GM21619 (cell line): ENCODE measurements around the gene DNM1.

Experiments used
- ATAC-seq: cut with Tn5 transposase; IDR thresholded peaks from one replicate; pipeline ENCODE4 v1.9.1; 2021; ENCODE audit not compliant: unreplicated experiment

The DNM1 gene

GRCh38 chr9:128203024-128203706, at the start of gene DNM1:
Gene DNM1, plus strand, starts transcription at chr9:128203379. Its CDS starts 92 bp downstream, at chr9:128203471.
- ATAC-seq, result peak; percentile 69

GRCh38 chr9:128153947-128154695, 49.1 kb upstream of the DNM1 start:
- ATAC-seq, result no peak

DNA sequence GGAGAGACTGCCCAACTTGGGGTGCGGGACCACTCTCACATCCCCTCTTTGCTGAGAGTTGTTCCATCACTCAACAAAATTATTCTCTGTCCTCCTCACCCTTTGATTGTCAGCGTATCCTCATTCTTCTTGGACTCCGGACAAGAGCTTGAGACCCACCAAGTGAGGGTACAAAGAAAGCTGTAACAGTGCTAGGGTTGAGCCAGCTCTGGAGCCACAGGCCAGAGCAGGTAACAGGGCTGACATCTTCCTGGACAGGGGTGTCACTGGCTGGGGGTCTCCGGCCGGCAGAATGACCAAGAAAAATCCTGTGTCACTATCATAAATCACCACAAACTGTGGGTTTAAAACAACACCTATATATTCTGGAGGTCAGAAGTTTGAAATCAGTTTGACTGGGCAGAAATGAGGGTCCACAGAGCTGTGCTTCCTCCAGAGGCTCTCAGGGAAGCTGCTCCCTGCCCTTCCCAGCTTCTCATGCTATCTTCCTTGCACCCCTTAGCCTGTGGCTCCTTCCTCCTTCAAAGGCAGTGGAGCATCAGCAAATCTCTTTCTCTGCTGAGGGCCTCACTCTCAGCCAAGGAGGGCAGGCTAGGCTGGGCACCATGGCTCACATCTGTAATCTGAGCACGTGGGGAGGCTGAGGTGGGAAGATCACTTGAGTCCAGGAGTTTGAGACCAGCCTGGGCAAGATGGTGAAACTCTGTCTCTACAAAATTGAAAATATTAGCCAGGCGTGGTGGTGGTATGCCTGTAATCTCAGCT, 47.3 kb upstream of the DNM1 start:
- no peak for ATAC-seq

GRCh38 chr9:128159522-128159783, 43.7 kb upstream of the DNM1 start:
- no peak for ATAC-seq

DNA sequence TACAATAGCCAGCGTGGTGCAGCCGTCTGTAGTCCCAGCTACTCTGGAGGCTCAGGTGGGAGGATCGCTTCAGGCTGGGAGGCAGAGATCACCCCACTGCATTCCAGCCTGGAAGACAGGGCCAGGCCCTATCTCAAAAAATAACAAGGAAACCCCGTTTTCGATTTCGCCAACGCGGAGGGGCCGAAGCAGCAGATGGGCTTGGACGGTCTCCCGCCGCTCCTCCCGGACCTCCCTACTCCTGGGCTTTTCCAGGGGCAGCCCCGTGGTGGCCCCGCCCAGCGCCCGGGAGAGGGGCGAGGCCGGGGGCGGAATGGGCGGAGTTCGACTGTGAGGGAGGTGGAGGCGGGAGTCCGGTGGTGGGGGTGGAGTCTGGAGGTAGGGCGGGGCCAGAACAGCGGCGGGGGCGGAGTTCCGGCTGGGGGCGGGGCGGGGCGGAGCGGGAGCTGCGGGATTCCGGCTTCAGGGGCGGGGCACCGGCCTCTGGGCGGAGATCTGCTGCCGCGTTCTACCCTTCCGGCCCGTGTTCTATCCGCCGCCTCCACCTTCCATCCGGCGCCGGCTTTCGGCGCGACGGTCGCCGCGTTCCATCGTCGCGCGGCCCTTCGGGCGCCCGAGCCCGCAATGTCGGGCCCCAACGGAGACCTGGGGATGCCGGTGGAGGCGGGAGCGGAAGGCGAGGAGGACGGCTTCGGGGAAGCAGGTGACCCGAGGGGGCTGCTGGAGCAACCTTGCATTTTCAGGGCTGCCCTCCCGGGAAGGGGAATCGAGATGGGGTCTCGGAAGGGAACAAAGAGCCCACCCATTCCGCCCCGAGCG, 43.2 kb upstream of the DNM1 start, which contains the start of gene BBLN:
BBLN (plus strand) TSS at position 482 of the 819 bp plus-strand sequence; CDS start at position 625, 143 bp downstream.
- peak; percentile 68 for ATAC-seq

GRCh38 chr9:128160603-128160987, 42.6 kb upstream of the DNM1 start:
- ATAC-seq, result peak; percentile 5

DNA sequence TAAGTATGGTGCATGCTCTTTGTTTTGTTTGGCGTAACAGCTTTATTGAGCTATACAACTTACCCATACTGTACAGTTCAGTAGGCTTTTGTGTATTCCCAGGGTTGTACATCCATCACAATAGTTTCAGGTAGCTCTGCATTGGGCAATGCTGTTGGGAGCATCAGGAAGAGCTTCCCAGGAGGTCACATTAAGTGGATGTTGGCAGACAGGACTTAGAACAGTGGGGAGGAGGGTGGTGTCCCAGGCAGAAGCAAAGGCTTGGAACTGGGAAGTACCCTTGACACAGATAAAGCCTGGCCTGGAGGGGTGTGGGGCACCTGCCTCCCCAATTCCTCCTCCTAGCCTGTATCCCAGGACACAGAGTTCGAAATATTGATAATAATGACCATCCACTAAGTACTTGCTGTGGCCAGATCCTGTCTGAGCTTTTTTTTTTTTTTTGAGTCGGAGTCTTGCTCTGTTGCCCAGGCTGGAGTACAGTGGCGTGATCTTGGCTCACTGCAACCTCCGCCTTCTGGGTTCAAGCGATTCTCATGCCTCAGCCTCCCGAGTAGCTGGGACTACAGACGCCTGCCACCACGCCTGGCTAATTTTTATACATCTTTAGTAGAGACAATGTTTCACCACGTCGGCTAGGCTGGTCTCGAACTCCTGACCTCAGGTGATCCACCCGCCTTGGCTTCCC, 41.8 kb upstream of the DNM1 start:
- ATAC-seq, result no peak

GRCh38 chr9:128162215-128163026, 40.8 kb upstream of the DNM1 start:
- no peak for ATAC-seq

DNA sequence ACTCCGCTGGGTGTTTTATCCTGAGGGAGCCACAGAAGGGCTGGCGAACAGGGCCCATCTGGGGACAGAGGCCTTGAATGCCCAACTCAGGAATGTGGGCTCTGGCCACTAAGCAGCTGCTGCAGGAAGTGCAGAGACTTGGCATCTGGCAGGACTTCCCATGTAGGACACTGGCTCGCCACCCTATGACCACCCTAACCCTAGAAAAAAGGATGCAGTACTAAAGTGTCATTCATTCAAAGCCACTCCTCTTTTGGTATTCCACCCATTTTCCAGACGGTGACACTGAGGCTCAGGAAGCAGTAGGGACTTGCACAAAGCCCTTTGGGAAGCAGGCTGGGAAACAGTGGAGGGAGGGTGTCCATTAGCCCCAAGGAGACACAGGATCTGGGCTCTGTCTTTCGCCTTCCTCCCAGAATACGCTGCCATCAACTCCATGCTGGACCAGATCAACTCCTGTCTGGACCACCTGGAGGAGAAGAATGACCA, 40.1 kb upstream of the DNM1 start:
- ATAC-seq, result no peak

- no peak for ATAC-seq
These were observed 39.5 kb upstream of the DNM1 start for GRCh38 chr9:128163523-128164306.

DNA sequence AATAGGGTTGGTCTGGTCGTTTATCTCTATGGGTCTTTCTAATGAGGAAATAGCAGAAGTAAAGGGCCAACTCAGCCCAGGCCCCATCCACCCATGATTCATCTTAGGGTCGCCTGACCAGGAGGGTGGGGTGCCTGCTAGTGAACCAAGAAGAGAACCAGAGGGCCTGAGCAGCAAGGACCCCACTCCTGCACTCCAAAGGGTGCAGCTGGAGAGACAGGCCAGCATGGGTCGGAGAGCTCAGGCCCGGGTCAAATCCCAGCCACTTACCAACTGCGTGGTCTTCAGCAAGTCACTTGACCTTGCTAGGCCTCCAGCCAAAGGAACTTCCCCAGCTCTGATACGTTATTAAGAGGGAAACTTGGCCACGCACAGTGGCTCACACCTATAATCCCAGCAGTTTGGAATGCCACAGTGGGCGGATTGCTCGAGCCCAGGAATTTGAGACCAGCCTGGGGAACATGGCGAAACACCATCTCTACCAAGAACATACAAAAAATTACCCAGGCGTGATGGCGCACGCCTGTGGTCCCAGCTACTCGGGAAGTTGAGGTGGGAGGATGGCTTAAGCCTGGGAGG, 38.8 kb upstream of the DNM1 start:
- no peak for ATAC-seq

DNA sequence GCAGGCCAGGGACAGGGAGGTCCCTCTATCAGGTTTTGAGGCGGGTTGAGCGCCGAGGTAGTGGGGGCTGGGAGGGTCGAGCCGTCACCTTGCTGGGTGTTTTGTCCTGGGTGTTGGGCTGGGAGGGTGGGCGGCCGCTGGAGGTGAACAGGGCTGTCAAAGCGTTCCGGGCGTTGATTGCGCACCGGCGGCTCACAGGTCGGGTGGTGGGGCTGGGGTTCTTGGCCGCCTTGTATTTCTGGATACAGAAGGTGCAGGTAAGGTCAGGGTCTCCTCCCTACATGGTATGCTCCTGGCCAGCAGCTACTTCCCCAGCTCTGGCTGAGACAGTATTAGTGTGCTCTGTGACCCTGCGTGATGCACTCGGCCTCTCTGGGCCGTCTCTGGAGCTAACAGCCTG, 37.0 kb upstream of the DNM1 start:
- ATAC-seq, result no peak

DNA sequence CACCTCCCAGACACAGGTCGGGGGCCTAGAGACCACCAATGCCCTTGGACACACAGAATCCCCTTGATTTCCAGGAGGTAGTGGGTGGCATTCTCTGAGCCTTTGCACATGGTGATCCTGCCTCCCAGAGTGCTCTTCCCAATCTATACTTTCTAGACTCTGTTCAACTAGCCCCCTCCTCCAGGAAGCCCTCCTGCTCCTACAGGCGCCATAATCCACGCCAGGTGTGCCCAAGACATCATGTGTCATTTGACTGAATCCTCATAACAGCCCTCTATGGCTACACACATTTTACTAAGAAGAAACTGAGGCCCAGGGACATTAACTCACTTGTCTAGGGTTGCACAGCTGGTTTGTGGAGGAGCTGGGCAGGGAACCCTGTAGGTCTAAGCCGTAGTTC, 36.0 kb upstream of the DNM1 start:
- ATAC-seq, result no peak

DNA sequence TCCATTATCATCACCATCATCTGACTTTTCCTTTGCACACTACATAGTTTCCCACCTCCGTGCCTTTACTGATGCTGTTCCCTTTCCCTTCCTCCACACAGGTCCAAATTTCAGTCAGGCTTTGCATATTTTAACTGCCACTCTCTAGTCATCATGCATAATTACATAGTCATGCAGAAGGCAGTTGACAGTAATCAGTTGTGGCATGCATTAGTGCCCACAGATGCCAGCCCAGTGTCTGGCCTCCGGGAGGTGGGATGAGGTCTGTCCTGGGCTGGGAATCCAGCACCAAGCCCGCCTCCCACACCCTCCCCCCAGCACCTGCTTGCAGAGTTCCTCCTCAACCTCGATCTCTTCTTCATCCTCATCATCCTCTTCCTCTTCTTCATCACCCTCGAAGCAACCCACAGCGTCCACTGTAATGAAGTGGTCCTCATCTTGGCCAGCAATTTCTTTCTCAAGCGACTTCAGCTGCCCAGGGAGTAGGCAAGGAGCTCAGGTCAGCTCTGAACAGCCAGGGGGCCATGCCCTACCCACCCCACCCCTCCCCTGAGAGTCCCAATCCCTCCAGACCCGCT, 34.4 kb upstream of the DNM1 start:
- ATAC-seq, result no peak

DNA sequence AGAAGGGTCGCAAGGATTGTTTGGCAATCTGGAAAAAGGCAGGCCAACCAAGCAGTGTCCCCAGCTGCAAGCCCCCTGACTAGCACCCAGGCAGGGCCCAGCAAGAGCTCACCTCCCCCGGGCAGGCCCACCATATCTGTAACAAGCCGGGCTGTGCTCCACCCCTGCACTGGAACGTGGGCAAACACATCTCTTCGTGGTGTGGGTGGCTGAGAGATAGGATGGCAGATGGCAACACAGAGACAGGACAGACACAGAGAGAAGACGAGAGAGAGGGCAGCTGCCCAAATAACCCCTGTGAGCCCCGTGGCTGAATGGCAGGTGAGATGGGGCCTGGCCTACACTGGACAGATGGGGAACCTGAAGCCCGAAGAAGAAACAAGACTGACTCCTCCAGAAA, 33.7 kb upstream of the DNM1 start:
- no peak for ATAC-seq

DNA sequence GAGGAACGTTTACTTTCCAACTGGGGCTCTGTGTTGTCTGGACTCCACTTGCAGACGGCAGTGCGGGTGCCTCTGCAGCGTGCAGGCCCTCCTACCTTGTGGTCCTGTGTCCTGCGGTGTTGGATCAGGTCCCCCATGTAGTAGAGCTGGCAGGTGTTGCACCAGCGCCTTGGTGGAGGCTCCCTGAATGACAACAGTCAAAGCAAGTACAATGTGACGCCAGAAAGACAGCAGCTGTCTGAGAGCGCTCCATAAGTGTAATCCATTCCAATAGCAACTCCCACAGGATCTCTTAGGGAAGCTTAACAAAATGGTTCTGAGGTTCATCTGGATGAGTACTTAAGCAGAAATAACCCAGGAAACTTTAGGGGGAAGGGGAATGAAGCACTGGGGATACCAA, 33.3 kb upstream of the DNM1 start:
- ATAC-seq, result no peak

DNA sequence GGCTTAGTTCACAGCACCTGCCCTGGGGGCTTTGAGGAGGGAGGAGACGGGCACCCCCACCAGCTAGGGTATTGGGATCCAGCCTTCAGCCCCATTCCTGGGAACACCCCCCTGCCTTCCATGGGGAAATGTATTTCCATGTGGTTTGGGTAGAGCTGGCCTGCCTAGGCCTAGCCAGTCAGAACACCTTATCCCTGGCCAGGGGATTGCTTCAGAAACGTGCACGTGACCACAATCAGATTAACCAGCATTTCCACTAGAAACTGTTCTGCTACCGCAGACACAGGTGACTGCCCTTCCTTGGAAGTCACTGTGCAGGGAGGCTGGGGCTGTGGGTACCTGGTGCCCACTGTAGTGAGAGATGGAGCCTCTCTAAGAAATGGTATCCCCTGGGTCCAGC, 29.1 kb upstream of the DNM1 start:
- no peak for ATAC-seq

DNA sequence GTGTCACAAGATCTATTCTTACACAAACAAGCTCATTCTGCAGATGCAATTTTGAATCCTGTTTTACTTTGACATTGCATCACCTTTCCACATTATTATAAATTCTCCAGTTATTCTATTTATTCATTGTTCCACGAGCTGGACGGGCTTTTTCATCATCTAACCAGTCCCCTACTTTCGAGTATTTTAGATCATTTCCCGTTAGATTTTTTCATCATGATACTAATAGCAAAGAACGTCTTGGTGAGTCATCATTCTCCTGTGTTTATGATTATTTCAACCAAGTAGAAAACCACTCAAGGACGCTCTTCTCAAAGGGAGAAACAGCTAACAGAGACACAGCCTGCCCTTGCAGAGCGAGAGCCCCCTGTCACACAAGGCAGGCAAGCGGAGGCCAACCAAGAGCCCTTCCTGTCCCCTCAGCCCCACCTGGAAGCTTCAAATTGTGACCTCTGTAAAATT, 28.0 kb upstream of the DNM1 start:
- no peak for ATAC-seq
